Transverse colon (tissue), 4 donors: ENCODE results near the gene MASP2. TPM values are rescaled to one million over a fixed set of nuclear protein-coding genes. Genes with fewer than 3 reads are reported as not detected.
"Not testable (repeated sequence)": the region's sequence is repeated elsewhere in the genome, so short reads cannot be mapped to it uniquely, and the experiment has no call there.

Source experiments
- DNase-seq: peaks from one replicate; pipeline ENCODE4 v3.0.0-alpha.2; 2019
- H3K27ac ChIP-seq, 4 donors: fragments of 200-600 bp; sonication (generic); 2 replicates each; pipeline ENCODE4 v1.5.1; 2016 to 2018; ENCODE audit warnings: inconsistent platforms in 4 of 4
- H3K27me3 ChIP-seq: fragments of 200-600 bp; sonication (generic); 2 replicates; pipeline ENCODE4 v1.5.1; 2017; ENCODE audit warnings: inconsistent platforms
- H3K36me3 ChIP-seq, 4 donors: fragments of 200-600 bp; sonication (generic); 2 replicates each; pipeline ENCODE4 v1.5.1; 2017 to 2019; ENCODE audit warnings: inconsistent platforms in 4 of 4
- H3K4me1 ChIP-seq, 4 donors: fragments of 200-600 bp; sonication (generic); 2 replicates each; pipeline ENCODE4 v1.5.1; 2017 to 2020; ENCODE audit warnings: inconsistent platforms in 4 of 4
- H3K4me3 ChIP-seq, 4 donors: fragments of 200-600 bp; sonication (generic); 1 replicate in 1 of 4; 2 replicates in 3 of 4; pipeline versions ENCODE4 v1.5.1 to v1.6.1; 2017 to 2019; ENCODE audit warnings: inconsistent platforms in 4 of 4
- H3K9me3 ChIP-seq, 2 donors: fragments of 200-600 bp; sonication (generic); 2 replicates each; pipeline ENCODE4 v1.5.1; 2017 to 2019; ENCODE audit warnings: inconsistent platforms in 2 of 2
- CTCF ChIP-seq, 5 experiments: fragments of 200-600 bp in 3 of 5; fragments of 450-650 bp in 2 of 5; sonication (generic) in 3 of 5; IDR thresholded peaks; 1 replicate in 2 of 5; 2 replicates in 3 of 5; pipeline ENCODE4 v1.5.1; 2016 to 2017; ENCODE audit warnings: antibody characterized with exemption in 5 of 5, inconsistent platforms in 3 of 5, mild to moderate bottlenecking in 2 of 5, moderate library complexity in 1 of 5
- EP300 ChIP-seq: sonication (generic); formaldehyde crosslinking; IDR thresholded peaks from one replicate; pipeline ENCODE4 v1.6.1; 2017; ENCODE audit warnings: antibody characterized with exemption, low read depth
- POLR2A ChIP-seq: fragments of 450-650 bp; IDR thresholded peaks from one replicate; pipeline ENCODE4 v1.6.1; 2016; ENCODE audit warnings: antibody characterized with exemption, mild to moderate bottlenecking, moderate library complexity
- POLR2AphosphoS5 ChIP-seq, 3 donors: sonication (generic); formaldehyde crosslinking; IDR thresholded peaks; one replicate each; pipeline ENCODE4 v1.6.1; 2016; ENCODE audit warnings: antibody characterized with exemption in 3 of 3
- WGBS, 2 donors: methylation state at CpG; one replicate each; pipeline ENCODE4 v1.1.5; 2018; ENCODE audit warnings: low coverage in 1 of 2; 5-methylcytosine and 5-hydroxymethylcytosine counted together
- in situ Hi-C, 4 donors: fragments of 200-750 bp; cut with MboI; loops; one replicate each; pipeline versions ENCODE4 v1.15.0 to v1.15.1; 2017; ENCODE audit warnings: low sequenced_read_pairs in 3 of 4, low pct_ligation_motif_present in 1 of 4, low pct_unique_long_range_greater_than_20kb in 1 of 4
- intact Hi-C: fragments of 100-400 bp; cut with DNase I; formaldehyde crosslinking; loops from one replicate; pipeline ENCODE4 v1.15.1; 2023; ENCODE audit warnings: low total_unique reads
- total RNA-seq, 4 donors: library from RNA; depleted of rRNA; stranded (reverse); fragments of >200 nt; gene quantifications; one replicate each; pipeline ENCODE4 v1.1.0, GENCODE V29; 2016

The MASP2 gene
- total RNA-seq, 4 donors from 2014 or later = not detected

- intact Hi-C loops = no loop called here
- 24% methylated on average over 21 of the region's 29 CpGs; no CpG with 5 or more reads in 1 of the 2 donors for WGBS, 2 donors
- DNase-seq = peak; percentile 21
- Histone ChIP-seq H3K27ac (no peak overlapping the region), H3K4me3 (no peak overlapping the region), H3K36me3 (peaks cover 0 to 6% (median 0%) of the 10 kb centered on the region in 4 donors), H3K4me1 (peaks cover 0 to 5% (median 0%) of the 10 kb centered on the region in 4 donors), H3K9me3 (no peaks in the 10 kb centered on the region), H3K27me3 (no peaks in the 10 kb centered on the region)
- TF ChIP-seq CTCF (IDR thresholded peaks at IDR 0.05) (no peak), POLR2A (no peak), POLR2AphosphoS5 (IDR thresholded peaks at IDR 0.05) (no peak)
- in situ Hi-C loops = no loop called here
Observed at GRCh38 chr1:11052839-11053757, 6.1 kb upstream of the MASP2 start.

GRCh38 chr1:11051781-11052511 lies 4.9 kb upstream of the MASP2 start:
- Histone ChIP-seq H3K36me3 (peaks cover 0 to 6% (median 0%) of the 10 kb centered on the region in 4 donors), H3K9me3 (no peaks in the 10 kb centered on the region), H3K27me3 (no peaks in the 10 kb centered on the region), H3K4me1 (peaks cover 0 to 5% (median 0%) of the 10 kb centered on the region in 4 donors), H3K4me3 (no peak overlapping the region), H3K27ac (no peak overlapping the region)
- DNase-seq = no peak
- 40 to 51% methylated on average over 2 to 19 of the region's 19 CpGs for WGBS, 2 donors
- TF ChIP-seq POLR2AphosphoS5 (IDR thresholded peaks at IDR 0.05) (no peak), EP300 (no peak), POLR2A (no peak), CTCF (IDR thresholded peaks at IDR 0.05) (no peak)
- intact Hi-C loops (no loop called here), in situ Hi-C loops (no loop called here)

GRCh38 chr1:11051121-11051520 lies 4.1 kb upstream of the MASP2 start:
- in situ Hi-C loops, intact Hi-C loops: not testable (repeated sequence)
- WGBS, 2 donors = 84 to 87% methylated on average over 6 to 10 of the region's 10 CpGs

GRCh38 chr1:11046270-11046566 lies 821 bp downstream of the MASP2 start:
- H3K27me3 ChIP-seq = no peaks in the 10 kb centered on the region
- H3K27ac ChIP-seq = no peak overlapping the region
- no peaks in the 10 kb centered on the region for H3K9me3 ChIP-seq
- intact Hi-C loops (no loop called here), in situ Hi-C loops (loop anchor here in 2 of 4 donors (25.0 kb wide), 1 partner anchor 591 kb away; no protein-coding TSS in a partner anchor)
- 60 to 78% methylated on average over 1 to 8 of the region's 8 CpGs for WGBS, 2 donors
- TF ChIP-seq POLR2A (no peak), POLR2AphosphoS5 (IDR thresholded peaks at IDR 0.05) (no peak), CTCF (IDR thresholded peaks at IDR 0.05) (no peak), EP300 (no peak)
- no peaks in the 10 kb centered on the region for H3K36me3 ChIP-seq
- DNase-seq = no peak
- H3K4me3 ChIP-seq = no peak overlapping the region
- no peaks in the 10 kb centered on the region for H3K4me1 ChIP-seq

More at GRCh38 chr1:11051121-11051520, 4.1 kb upstream of the MASP2 start:
- H3K27me3 ChIP-seq, H3K4me1 ChIP-seq, DNase-seq, H3K36me3 ChIP-seq, H3K27ac ChIP-seq, H3K4me3 ChIP-seq, H3K9me3 ChIP-seq: not testable (repeated sequence)
